Activated CD4-positive, alpha-beta T cell treated with anti-CD3 and anti-CD28 coated beads, Interleukin-2, amount 50 U/mL, for 1 hour (primary cell): ENCODE data around the gene KRT23.

Experiments used
- DNase-seq: peaks from one replicate; pipeline ENCODE4 v3.0.0-alpha.2; 2020

The KRT23 gene

GRCh38 chr17:40905370-40905769 lies 32.1 kb downstream of the KRT23 start:
- no peak for DNase-seq

- DNase-seq: no peak
Observed at GRCh38 chr17:40903129-40903847, 34.2 kb downstream of the KRT23 start.

GRCh38 chr17:40902498-40902897 lies 34.9 kb downstream of the KRT23 start:
- no peak for DNase-seq

GRCh38 chr17:40901981-40902474 lies 35.4 kb downstream of the KRT23 start:
- DNase-seq: no peak

GRCh38 chr17:40900809-40901356 lies 36.6 kb downstream of the KRT23 start:
- DNase-seq: no peak

GRCh38 chr17:40896916-40897455 lies 40.5 kb downstream of the KRT23 start:
- no peak for DNase-seq

- DNase-seq: no peak
Observed at GRCh38 chr17:40895106-40895730, 42.2 kb downstream of the KRT23 start.

- DNase-seq: no peak
Observed at GRCh38 chr17:40888196-40888720, 49.2 kb downstream of the KRT23 start.

- DNase-seq: no peak
Observed at GRCh38 chr17:40886090-40886489, 51.4 kb downstream of the KRT23 start.

GRCh38 chr17:40884708-40885512 lies 52.5 kb downstream of the KRT23 start, which contains the start of gene KRT20:
Gene KRT20 (minus strand): TSS chr17:40885242. CDS start chr17:40885185, 57 bp downstream.
- DNase-seq: no peak

- no peak for DNase-seq
Observed at GRCh38 chr17:40883626-40884334, 53.7 kb downstream of the KRT23 start.

- no peak for DNase-seq
Observed at GRCh38 chr17:40883031-40883430, 54.4 kb downstream of the KRT23 start.

GRCh38 chr17:40879026-40879425 lies 58.4 kb downstream of the KRT23 start:
- DNase-seq: no peak

- no peak for DNase-seq
Observed at GRCh38 chr17:40878044-40878443, 59.4 kb downstream of the KRT23 start.

- no peak for DNase-seq
Observed at GRCh38 chr17:40873801-40874200, 63.6 kb downstream of the KRT23 start.

- no peak for DNase-seq
Observed at GRCh38 chr17:40873255-40873654, 64.2 kb downstream of the KRT23 start.
